HG03064 (cell line): ENCODE results near the gene ARL5B.

Experiments used
- ATAC-seq: cut with Tn5 transposase; IDR thresholded peaks from one replicate; pipeline ENCODE4 v1.9.1; 2021; ENCODE audit warnings: low read depth; ENCODE audit not compliant: unreplicated experiment

Gene ARL5B

GRCh38 chr10:18699849-18700840 lies 40.9 kb downstream of the ARL5B start:
- ATAC-seq, result no peak

DNA sequence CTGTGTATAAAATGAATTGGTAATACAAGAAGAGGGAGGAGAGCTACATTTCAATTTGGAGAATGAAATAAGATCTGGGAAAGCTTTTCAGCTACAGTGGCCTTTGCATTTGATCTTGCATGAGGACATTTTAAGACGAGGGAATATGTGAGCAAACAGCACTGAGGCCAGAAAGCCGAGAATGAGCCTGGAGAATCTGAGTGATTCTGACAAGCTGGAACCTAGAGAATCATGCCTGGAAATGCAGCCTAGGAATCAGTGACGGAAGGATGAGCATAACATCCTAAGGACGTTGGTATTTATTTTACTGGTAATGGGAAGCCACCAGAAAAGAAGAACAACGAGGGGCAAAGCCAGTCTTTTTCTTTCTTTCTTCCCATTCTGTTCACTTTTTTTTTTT lies 44.3 kb downstream of the ARL5B start:
- no peak for ATAC-seq

- no peak for ATAC-seq
Measured at GRCh38 chr10:18710201-18710653, 51.0 kb downstream of the ARL5B start.

DNA sequence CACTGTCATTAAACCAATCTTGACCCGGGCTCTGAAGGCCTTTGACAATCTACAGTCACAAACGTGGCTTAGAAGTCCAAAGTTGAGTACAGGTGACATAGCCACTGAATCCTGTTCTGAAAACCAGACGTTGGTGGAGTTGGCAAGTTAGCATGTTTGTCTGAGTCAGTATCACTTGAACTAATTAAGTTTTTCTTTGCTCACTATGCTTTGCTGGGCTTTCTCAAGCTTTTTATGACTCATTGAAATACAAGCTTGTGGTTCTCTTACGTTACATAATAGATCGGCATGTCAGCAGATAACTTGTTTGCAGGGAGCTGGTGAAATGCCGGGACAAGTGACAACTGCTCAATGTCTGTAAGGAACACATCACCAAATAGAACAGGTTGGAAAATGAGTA lies 53.8 kb downstream of the ARL5B start:
- no peak for ATAC-seq

DNA sequence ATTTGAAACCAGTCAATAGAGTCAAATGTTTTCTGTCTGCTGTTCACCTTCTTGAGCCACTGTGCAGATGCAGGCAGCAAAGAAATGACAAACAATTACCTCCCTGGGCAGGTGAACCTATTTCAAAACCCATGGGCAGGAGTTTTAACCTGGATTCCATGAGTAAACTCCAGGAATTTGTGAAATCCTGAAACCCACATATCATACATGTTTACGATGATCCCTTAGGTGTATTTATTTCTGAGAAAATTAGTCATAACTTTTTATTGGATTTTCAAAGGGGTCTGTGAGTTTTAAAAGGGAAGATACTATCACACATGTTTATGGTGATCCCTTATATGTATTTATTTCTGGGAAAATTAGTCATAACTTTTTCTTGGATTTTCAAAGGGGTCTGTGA lies 59.8 kb downstream of the ARL5B start:
- no peak for ATAC-seq

DNA sequence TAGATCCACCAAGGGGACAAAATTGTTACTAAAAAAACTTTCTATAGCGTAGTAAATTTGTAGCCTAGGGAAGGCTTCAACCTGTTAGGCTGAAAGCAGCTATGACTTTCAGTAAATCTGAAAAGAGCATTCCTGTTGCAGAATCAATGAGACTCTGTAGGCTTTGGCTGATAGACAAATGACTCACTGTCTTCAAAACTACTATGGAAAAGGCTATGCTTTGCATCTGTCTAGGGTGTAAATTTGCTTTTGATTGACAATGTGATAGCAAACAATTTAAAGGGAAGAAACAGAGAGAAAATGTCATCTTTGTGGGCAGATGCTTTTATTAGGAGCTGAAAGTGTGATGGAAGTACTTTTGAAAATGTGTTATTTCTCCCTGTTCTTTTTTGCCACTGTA lies 60.6 kb downstream of the ARL5B start:
- no peak for ATAC-seq

- ATAC-seq, result no peak
Measured at GRCh38 chr10:18721067-18721466, 61.8 kb downstream of the ARL5B start.

GRCh38 chr10:18723801-18724200 lies 64.6 kb downstream of the ARL5B start:
- no peak for ATAC-seq
